HUDEP-2 (cell line): ENCODE results near the gene LRP5.

Source experiments
- DNase-seq, 76 experiments: peaks; one replicate each; lab custom pipeline; 2025; ENCODE audit not compliant: unreplicated experiment in 76 of 76; lab: John Stamatoyannopoulos, UW

Gene LRP5

GRCh38 chr11:68481579-68482240 is 169.3 kb downstream of the LRP5 start:
- DNase-seq, result no peak

- no peak for DNase-seq
Observed at GRCh38 chr11:68488623-68489022, 176.2 kb downstream of the LRP5 start.

- no peak for DNase-seq
Observed at GRCh38 chr11:68495220-68495729, 182.9 kb downstream of the LRP5 start.

- DNase-seq, result no peak
Observed at GRCh38 chr11:68495872-68496271, 183.5 kb downstream of the LRP5 start.

GRCh38 chr11:68497761-68498160 is 185.4 kb downstream of the LRP5 start:
- no peak for DNase-seq

GRCh38 chr11:68498321-68498720 is 185.9 kb downstream of the LRP5 start:
- no peak for DNase-seq
